ENCODE measurements around the gene ULK4.

Gene ULK4

DNA sequence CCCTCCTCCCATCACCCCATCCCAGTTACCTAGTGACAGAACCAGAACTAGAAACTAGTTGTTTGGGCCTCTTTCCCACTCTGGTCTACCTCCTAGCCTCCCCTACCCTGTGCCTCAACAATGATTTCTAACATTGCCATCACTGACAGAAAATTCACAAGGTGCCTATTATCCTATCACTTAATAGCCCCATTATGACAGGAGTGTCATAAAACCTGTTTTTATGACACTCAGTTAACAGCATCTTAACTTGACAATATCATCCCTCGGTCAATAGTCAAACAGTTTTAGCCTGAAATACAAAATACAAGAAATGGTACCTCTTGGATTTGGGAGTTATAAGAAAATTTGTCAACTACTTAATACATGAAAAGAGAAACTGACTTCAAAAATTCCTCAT lies 46.5 kb downstream of the ULK4 start:
- DNase-seq (ENCODE audit: low read depth), result no peak
- TF ChIP-seq, protein P1, sequence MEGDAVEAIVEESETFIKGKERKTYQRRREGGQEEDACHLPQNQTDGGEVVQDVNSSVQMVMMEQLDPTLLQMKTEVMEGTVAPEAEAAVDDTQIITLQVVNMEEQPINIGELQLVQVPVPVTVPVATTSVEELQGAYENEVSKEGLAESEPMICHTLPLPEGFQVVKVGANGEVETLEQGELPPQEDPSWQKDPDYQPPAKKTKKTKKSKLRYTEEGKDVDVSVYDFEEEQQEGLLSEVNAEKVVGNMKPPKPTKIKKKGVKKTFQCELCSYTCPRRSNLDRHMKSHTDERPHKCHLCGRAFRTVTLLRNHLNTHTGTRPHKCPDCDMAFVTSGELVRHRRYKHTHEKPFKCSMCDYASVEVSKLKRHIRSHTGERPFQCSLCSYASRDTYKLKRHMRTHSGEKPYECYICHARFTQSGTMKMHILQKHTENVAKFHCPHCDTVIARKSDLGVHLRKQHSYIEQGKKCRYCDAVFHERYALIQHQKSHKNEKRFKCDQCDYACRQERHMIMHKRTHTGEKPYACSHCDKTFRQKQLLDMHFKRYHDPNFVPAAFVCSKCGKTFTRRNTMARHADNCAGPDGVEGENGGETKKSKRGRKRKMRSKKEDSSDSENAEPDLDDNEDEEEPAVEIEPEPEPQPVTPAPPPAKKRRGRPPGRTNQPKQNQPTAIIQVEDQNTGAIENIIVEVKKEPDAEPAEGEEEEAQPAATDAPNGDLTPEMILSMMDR (conservative IDR thresholded peaks at IDR 0.05; ENCODE audit: low read length), result no peak
- no peak overlapping the region for H3K4me3 ChIP-seq (ENCODE audit: low read length)

DNA sequence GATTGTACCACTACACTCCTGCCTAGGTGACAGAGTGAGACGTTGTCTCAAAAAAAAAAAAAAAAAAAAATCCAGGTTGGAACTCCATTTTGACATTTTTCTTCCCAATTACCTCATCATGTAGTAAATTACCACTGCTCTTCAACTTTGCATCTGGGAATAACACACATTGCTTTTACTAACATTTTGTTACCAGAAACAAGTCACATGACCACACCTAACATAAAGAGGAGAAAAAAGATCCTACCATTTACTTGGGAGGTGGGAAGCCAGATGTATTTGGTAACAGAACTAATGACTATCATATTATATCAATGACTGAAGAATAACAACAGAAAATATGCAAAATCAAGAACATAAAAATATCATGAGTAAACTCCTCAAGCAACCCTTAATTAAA lies 49.6 kb downstream of the ULK4 start:
- no peak overlapping the region for H3K4me3 ChIP-seq (ENCODE audit: low read length)
- TF ChIP-seq, protein P1 (conservative IDR thresholded peaks at IDR 0.05; ENCODE audit: low read length), result no peak
- DNase-seq (ENCODE audit: low read depth), result no peak

DNA sequence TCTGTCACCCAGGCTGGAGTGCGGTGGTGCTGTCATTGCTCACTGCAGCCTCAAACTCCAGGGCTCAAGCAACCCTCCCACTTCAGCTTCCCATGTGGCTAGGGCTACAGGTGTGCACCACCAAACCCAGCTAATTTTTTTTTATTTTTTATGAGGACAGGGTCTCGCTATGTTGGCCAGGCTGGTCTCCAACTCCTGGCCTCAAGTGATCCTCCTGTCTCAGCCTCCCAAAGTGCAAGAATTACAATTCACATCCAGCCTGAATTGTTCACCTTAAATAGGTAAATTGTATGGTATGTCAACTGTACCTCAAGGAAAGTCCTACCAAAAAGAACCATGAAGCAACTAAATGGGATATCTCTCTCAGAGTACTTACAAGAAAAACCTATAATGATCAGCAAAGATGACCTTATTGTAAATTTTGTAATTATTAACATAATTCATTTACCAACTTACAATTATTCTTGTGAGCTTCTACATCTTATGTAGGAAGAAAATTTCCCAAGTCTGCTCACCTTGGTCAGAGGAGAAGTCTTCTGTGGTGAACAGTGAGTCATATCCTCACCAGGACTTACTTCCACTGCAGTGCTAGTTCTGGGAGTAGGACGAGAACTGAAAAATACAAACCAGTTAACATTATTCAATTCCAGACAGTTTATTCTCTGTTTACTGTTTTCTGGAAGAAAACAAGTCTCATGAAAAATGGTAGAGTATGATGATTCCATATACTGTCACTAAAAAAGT lies 54.4 kb downstream of the ULK4 start:
- H3K4me3 ChIP-seq (ENCODE audit: low read length), result no peak overlapping the region
- DNase-seq (ENCODE audit: low read depth), result peak; percentile 13
- TF ChIP-seq, protein P1 (conservative IDR thresholded peaks at IDR 0.05; ENCODE audit: low read length), result no peak

DNA sequence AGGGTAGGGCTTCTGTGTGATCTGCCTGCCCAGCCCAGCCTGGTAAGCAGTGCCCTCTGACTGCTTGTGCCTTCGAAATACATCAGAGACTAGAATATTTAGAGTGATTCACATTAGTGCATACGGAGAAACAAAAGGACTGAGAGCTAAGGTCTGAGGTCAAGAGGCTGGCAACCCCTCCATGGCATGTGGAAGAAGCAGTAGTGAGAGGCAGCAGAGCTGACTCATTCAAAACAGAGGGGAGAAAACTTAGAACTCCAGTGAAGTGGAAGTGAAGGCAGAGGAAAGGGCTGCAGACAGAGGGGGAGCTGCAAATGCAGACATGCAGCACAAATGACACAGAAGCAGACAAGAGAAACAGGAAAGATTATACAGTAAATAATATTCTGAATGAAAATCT lies 61.6 kb downstream of the ULK4 start:
- TF ChIP-seq, protein P1 (conservative IDR thresholded peaks at IDR 0.05; ENCODE audit: low read length), result no peak
- peak; percentile 25 for DNase-seq (ENCODE audit: low read depth)
- no peak overlapping the region for H3K4me3 ChIP-seq (ENCODE audit: low read length)

DNA sequence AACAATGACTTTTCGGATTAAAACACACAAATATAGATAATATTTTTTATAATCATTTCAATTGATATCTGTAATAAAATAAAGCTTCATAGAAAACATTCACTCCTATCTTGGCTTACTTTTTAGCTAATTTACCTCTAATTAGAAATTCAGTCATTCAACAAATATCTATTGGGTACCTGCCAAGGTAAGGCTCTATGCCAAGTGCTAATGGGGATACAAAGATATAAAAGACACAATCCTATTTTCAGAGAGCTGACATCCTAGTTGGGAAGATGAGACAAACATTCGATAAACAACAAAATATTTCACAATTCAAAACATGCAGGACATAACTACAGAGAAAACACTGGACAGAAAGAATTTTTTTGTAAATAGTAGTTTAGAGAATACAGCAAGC lies 63.3 kb downstream of the ULK4 start:
- H3K4me3 ChIP-seq (ENCODE audit: low read length), result no peak overlapping the region
- DNase-seq (ENCODE audit: low read depth), result no peak
- TF ChIP-seq, protein P1 (conservative IDR thresholded peaks at IDR 0.05; ENCODE audit: low read length), result no peak

DNA sequence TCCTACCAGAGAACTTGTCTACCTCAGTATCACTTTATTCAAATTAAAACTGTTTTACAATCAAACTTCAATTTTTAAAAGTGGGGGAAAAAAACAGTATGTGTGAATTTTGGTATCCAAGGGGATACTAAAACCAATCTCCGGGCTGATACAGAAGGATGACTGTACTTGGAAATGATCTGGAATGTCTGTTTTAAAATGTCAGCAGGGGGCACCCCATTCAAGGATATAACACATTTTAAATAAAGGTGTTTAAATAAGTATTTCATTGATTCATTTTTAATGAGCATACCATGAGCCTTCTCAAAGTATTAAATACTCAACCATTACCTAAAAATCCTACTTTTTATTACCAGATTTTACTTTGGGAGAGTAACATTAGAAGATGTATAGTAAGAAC lies 67.9 kb downstream of the ULK4 start:
- DNase-seq (ENCODE audit: low read depth), result peak; percentile 67
- TF ChIP-seq, protein P1 (conservative IDR thresholded peaks at IDR 0.05; ENCODE audit: low read length), result peak; percentile 60
- H3K4me3 ChIP-seq (ENCODE audit: low read length), result no peak overlapping the region

DNA sequence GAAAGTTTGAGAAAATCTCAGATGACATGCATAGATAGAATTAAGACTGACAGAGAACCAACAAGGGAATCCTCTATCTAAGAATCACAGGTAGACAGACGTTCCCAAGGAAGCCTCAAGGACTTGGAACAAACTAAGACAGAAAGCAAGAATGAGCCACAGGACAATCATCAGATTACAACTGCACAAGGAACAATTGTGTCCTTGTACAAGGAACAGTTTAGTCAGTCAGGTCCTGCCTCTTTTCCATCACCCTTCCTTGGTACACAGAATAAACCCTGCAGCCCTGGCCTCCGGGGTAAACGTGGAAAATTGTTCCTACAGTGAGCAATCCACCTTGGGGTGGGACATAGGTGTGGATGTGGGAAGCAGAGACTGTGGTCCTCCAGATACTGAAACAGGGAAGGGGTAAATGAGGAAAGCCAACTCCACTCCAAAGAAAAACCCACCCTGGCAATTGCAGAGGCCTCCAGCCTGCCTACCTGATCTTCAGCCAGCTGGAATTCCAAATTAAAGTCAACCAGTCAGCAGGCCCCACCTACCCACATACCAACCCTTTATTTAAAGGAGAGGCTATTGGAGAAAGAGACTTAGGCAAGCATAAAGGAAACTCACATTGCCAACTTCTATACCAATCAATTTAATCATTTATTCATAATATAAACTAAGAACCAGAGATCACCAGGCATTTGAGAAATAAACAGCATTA lies 73.4 kb downstream of the ULK4 start:
- H3K4me3 ChIP-seq (ENCODE audit: low read length), result no peak overlapping the region
- TF ChIP-seq, protein P1 (conservative IDR thresholded peaks at IDR 0.05; ENCODE audit: low read length), result no peak
- no peak for DNase-seq (ENCODE audit: low read depth)

Data from AG10803 (cell line).